Jurkat, Clone E6-1 (cell line): ENCODE results near the gene LRRC8E.
A peak's percentile ranks its signal among the peaks of the same experiment; 100 is the strongest.

Experiments used
- DNase-seq: peaks from one replicate; pipeline ENCODE4 v3.0.0-alpha.2; 2011; ENCODE audit warnings: low read depth, low spot score
- H3K4me3 ChIP-seq: 2 replicates; pipeline ENCODE4 v1.5.1; 2011; ENCODE audit warnings: mild to moderate bottlenecking, low read length, control low read depth, moderate library complexity

The LRRC8E gene

DNA sequence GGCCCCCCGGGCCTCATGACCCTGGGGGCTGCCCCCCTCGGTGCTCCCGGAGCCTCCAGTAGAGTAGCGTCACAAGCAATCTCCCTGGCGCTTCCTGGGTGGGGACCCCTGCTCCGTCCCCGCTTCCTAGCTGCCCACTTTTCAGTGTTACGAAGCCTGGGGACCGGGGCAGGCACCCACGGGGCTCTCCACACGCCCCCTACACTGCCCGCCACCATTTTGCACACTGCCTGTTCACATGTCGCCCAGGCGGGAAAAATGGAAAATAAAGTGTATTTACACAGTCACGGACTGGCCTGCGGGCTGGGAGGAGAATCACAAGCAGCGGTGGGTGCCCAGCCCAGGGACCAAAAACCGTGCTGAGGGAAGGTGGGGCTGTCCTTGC lies 23.6 kb upstream of the LRRC8E start:
- no peak overlapping the region for H3K4me3 ChIP-seq
- DNase-seq: no peak

DNA sequence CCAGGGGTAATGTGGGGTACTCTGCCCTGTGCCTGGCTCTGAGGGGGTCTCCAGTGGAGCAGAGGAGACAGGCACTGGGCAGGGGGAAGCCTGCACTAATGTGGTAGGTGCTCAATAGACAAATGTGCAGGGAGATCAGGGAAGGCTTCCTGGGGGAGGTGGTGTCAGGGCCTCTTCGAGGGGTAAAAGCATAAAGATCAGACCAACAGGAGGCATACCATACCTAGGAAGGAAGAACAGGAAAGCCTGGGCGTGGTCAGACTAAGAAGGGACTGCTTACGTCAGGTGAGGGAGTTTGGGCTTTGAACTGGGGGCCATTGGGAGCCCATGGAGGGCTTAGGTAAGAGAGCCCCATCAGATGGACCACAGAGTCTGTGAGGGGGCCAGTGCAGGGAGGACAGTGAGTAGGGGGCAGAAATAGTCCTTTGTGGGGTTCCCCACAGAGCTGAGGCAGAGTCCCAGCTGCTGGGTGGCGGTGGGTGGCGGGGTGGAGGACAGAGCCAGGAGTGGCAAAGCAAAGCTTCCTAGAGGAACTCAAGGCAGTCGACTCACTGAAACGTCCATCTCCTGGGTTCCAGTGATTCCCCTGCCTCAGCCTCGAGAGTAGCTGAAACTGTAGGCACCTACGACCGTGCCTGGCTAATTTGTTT lies 22.9 kb upstream of the LRRC8E start:
- DNase-seq: no peak
- no peak overlapping the region for H3K4me3 ChIP-seq

DNA sequence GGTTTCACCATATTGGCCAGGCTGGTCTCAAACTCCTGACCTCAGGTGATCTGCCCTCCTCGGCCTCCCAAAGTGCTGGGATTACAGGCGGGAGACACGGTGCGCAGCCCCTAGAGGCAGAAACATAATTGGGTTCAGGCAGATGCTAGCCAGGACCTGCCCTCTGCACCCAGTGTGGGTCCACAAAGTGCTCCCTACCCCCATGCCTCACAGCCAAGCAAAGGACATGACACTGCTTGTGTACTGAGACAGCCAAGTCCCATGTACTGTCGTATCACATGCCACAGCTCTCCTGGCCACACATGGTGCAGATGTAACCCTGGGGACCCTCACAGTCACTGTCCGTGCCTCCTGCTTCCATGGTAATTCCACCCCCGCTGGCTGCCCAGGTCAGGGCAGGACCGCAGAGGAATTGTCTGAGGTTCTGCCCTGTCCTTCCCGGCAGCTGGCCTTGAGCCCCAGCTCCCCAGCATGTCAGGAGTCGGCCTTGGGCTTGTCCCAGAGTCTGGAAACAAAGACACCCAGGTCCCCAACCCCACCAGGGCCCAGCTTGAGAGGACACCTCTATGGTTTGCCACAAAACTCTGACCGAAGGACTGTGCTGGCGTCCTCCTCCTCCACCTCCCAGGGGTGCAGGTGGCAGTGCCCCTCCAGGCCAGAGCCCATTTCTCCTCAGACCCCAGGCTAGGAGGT lies 21.8 kb upstream of the LRRC8E start:
- DNase-seq: no peak
- no peak overlapping the region for H3K4me3 ChIP-seq

DNA sequence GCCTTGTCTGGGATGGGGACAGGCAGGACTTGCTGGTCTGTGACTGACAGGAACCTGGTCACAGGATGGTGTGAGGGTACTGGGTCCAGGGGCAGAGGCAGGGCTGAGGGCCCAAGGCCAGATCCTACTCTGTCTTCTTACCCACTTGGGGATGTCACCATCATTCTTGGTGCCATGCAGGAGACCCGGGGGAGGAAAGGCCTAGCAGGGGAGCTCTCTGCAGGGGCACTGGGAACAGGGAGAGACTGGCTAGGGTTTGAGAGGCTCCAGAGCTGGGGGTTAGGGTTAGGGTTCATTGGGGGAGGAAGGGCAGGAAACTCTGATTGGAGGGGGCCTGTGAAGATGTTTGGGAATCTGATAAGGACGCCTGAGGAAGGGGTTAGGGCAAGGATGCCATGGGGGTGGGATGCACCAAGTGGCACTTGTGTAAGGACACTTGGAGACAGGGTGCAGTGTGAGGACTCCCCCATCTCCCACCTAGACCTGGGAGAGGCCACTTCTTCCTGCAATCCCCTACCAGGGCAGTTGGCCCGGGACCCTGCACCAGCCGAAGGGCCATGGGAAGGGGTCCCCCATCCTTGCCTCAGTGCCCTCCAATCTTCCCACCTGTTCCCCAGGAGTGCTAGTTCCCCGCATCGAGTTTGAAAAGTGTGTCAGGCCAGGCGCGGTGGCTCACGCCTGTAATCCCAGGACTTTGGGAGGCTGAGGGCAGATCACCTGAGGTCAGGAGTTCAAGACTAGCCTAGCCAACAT lies 21.0 kb upstream of the LRRC8E start:
- DNase-seq: no peak
- H3K4me3 ChIP-seq: no peak overlapping the region

DNA sequence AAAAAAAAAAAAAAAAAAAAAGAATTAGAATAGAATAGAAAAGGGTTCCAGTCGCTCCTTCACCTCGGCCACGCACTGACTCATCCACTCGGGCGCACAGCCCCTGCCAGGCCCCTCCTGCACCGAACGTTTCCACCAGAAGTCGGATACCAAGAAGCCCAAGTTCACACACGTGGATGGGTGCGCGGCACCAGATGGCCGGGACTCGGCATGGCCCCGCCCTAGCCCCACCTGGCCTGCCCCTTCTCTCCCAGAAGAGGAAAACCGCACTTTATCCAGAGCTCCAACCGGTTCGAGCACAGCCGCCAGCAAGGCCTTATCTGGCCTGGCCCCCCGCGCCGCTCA lies 20.0 kb upstream of the LRRC8E start:
- DNase-seq: no peak
- no peak overlapping the region for H3K4me3 ChIP-seq

DNA sequence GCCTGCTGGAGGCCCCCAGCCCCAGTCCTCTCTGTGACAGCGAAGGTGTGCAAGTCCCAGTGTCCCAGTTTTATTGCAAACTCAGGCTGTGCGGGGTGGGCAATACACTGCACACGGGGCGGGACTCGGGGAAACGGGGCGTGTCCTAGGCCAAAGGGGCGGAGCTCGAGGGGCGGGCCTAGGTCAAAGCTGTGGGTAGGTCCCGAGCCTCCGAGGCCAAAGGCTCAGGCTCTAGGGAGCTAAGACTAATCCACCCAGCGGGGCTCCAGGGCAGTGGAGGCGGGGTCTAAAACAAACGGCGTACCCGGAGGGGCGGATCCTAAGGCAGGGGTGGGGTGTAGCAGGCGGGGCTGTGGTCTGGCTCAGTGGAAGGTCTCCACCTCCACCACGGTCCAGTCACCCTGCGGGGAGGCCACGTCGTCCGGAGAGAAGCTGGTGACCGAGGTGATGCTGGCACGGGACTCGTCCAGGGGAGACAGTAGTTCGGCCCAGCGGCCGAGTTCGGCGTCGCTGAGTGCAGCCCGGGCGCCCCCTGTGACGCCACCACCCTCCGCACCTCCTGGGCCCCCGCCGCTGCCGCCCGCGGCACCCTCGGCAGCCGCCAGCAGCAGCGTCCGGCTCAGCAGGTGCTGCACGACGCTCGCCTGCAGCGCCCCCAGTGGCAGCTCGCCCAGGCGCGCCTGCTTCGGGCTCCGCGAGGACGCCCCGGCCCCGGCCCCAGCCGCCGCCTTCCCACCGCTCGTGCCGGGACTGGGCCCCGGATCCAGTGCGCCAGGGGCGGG lies 19.4 kb upstream of the LRRC8E start:
- H3K4me3 ChIP-seq: peak overlapping the region; percentile 51
- peak; percentile 76 for DNase-seq

DNA sequence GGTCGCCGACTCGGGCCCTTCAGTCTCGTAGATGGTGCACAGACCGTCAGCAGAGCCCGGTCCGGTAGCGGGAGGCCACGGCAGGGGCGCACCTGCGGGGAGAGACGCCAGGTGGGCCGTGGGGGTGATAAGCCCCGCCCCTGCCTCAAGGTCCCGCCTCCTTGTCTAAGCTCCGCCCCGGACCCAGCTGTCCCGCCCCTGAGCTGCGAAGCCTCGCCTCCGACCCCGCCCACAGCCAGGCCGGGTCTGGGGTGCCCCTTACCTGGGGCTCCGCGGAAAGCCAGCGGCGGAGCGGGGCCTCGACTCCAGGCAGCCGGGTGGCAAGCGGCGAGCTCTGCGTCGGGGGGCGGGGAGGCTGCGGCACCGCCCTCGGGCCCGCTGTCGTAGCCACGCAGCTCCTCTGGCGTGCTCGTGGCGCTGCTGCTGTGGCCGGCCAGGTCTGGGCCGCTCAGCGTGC lies 18.8 kb upstream of the LRRC8E start:
- DNase-seq: no peak
- H3K4me3 ChIP-seq: peak overlapping the region; percentile 37

DNA sequence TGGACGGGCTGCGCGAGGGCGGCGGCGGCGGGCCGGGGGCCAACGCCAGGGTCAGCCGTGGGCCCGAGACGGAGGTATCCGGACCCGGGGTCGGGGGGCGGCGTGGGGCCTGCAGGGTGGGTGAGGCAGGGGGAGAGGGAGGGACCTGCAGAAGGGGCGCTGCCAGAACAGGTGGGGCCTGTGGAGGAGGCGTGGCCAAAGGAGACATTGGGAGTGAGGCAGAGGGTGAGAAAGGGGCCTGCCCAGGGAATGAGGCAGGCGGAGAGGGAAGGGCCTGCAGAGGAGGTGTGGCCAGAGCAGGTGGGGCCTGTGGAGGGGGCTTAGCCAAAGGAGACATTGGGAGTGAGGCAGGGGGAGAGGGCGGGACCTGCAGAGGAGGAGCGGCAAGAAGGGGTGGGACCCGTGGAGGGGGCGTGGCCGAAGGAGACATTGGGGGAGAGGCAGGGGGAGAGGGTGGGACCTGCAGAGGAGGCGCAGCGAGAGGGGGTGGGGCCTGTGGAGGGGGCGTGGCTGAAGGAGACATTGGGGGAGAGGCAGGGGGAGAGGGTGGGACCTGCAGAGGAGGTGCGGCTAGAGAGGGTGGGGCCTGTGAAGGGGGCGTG lies 18.3 kb upstream of the LRRC8E start:
- no peak overlapping the region for H3K4me3 ChIP-seq
- peak; percentile 82 for DNase-seq

DNA sequence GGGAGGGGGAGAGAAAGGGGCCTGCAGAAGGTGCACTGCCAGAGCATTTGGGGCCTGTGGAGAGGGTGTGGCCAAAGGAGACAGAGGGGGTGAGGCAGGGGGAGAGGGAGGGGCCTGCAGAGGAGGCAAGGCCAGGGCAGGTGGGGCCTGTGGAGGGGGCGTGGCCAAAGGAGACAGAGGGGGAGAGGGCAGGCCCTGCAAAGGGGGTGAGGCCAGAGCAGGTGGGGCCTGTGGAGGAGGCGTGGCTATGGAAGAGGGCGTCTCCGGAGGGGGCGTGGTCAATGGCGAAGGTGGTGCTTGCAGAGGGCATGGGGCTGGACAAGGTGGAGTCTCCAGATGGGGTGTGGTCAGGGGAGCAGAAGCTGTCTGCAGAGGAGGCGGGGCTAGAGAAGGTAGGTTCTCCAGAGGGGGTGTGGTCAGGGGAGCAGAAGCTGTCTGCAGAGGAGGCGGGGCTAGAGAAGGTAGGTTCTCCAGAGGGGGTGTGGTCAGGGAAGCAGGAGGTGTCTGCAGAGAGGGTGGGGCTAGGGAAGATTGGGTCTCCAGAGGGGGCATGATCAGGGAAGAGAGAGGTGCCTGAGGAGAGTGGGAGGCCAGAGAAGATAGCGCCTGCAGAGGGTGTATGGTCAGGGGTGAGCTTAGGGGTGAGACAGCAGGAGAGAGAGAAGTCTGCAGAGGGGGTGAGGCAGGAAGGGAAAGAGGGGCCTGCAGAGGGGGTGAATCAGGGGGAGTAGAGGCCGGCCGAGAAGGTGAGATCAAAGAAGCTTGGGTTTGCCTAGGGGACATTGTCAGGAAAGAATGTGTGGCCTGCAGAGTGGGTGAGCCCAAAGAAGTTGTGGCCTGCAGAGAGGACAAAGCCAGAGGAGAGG lies 17.5 kb upstream of the LRRC8E start:
- DNase-seq: peak; percentile 86
- no peak overlapping the region for H3K4me3 ChIP-seq

DNA sequence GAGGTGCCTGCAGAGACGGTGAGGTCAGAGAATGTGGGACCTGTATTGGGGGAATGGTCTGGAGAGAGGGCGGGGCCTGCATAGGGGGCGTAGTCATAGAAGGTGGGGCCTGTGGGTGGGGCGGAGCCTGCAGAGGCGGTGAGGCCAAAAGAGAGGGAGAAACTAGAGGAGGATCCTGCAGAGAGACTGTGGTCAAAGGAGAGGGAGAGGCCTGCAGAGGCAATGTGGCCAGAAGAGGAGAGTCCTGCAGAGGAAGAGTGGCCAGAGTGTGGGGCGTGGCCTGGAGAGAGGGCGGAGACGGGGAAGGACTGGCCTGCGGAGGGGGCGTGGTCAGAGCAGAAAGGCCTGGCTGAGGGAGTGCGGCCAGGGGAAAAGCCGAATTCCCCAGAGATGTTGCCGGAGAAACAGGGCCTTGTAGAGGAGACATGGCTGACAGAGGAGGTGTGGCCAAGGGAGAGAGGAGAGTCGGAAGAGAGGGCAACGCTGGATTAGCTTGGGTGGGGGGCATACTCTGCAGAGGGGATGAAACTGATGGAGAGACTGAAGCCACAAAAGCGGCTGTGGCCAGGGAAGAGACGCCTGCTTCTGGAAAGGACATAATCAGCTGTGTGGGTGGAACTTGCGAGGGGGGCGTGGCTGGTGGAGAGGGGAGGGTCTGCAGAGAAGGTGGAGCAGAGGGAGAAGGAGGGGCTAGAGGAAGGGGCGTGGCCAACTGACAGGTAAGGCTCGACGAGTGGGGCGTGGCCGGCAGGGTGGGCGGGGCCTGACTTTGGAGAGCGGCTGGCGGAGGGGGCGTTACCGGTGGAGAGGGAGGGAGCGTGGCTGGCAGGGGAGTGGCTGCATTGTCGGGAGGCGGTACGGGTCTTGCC lies 16.6 kb upstream of the LRRC8E start:
- H3K4me3 ChIP-seq: no peak overlapping the region
- DNase-seq: peak; percentile 68

DNA sequence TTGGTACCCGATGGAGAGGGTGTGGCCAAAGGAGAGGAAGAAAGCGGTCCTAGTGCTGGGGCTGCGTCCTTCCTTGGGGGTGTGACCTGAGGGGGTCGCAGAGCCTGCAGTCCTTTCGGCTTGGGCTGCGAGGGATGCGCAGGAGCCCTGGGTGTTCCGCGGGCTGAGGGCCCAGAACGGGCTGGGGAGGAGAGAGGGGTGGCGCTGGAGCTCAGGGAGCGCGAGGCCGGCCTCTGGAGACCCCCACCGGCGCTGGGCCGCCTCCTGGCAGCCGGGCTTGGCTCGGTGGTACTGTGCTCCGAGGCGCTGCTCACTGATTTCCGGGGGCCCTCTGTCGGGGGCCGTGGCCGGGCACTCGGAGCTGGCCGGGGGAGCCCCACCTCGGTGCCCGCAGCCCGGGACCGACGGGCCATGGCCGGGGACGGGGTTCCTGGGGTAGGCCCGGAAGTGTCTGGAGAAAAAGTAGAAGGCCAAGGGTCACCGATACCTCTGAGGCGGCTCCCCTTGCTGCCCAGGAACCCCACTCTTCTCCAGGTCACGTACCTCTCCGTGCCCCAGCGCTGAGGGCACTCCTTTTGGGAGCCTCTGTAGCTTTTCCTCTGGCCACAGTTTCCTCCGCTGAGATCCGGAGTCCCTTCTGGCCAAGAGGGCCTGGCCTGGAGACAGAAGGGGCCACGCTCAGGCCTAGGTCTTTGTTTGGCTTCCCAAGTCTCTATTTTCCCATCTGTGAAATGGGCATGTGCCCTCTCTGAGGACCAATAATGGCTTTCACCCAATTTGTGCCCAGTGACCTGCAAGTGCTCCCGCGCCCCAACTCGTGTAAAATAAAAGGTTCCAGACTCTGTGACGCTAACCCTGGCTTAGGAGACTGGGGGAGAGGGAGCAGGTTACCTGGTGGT lies 15.8 kb upstream of the LRRC8E start:
- DNase-seq: no peak
- H3K4me3 ChIP-seq: no peak overlapping the region

DNA sequence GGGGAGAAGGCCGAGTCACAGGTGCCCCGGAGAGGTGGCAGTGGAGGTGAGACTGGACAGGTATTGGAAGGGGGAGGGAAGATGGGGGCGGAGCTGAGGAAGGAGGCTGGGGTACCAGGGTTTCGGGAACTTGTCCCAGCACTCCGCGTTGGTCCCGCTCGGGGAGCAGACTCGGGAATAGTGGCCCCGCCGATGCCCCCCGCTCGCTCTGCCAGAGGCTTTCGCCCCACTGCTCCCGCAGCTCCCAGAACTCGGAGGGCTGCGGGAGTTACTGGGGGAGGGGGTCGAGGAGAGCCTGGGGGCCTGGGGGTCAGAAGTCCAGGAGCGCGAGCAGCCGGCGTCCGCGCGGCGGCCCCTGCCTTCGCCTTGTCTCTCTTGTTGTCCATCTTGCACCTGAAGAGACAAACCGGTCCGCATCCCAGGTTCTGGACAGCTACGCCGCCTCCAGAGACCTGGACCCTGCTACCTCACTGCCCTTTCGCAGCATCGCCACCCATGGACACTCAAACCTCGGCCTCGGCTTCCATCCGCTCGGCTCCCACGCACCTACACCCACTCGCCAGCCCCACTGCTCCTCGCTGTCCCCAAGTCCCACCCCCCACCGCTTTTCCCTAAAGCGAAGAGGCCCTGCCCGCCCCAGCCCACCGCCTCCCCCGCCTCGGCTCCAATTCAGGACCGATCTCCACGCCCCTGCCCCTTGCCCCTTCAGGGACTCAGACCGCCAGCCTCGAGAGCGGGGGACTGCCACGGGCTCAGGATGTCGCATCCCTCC lies 14.8 kb upstream of the LRRC8E start:
- H3K4me3 ChIP-seq: peak overlapping the region; percentile 48
- DNase-seq: no peak

DNA sequence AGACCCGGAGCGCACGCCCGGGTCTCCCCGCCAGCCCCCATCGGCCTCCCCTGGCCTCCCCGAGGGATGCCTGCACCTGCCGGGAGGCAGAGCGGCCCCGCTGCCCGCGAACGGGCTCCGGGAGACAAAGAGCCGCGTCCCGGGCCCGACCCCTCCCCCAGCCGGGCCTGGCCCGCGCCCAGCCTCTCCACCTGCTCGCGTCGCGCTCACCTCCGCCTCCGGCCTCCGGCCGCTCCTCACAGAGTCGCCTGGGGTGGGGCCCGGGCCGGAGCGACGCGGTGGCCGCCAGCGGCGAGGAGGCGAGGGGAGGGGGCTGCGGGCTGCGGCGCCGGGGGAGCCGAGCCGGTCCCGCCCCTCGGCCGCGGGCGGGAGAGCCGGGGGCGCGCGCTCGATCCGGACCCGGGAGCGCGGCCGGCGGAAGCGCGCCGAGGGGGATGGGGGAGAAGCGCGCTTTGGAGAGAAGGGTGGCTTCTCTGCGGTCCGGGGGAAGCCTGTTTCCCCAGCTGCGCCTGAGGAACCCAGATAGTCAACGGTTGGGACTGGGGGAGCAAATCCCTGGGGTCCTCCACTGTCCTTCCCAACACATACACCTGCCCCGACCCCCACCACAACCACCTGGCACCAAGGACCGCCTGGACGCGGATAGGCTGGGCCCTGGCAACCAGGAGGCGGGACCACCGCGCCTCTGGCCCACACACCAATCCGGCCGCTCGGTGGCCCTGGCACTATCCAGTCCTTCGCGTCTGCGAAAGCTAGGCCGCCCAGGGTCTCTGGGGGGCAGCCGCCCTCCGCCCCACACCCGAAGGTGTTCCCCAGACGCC lies 14.0 kb upstream of the LRRC8E start, which contains the start of gene PRR36:
Gene PRR36 (minus strand): TSS at position 315 of the 821 bp plus-strand sequence. CDS start 701 bp downstream, outside the sequence.
- H3K4me3 ChIP-seq: peak within 1 kb of the TSS; percentile 52
- DNase-seq: no peak

DNA sequence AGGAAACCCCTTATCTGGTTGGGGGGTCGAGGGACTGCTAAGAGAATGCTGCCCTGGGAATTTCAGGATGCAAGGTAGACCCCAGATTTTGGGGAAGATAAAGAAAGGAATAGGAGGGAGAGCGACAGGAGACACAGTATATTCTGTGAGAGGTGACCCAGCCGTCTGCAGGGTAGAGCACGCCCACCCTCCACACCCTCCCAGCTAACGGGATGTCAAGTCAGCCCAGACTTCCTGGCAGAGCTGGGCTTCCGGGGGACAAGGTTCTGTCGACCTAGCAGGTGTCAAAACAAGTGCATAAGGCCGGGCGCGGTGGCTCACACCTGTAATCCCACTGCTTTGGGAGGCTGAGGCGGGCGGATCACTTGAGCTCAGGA lies 13.4 kb upstream of the LRRC8E start:
- H3K4me3 ChIP-seq: peak overlapping the region; percentile 52; the same call in 1 of the 2 replicates
- no peak for DNase-seq
